Ovary (tissue), 3 donors: ENCODE measurements around the gene NHS.

ENCODE experiments used
- EP300 ChIP-seq: sonication (generic); formaldehyde crosslinking; IDR thresholded peaks from one replicate; pipeline ENCODE4 v1.6.1; 2017; ENCODE audit warnings: antibody characterized with exemption
- POLR2A ChIP-seq: fragments of 450-650 bp; IDR thresholded peaks from one replicate; pipeline ENCODE4 v1.6.1; 2017; ENCODE audit warnings: antibody characterized with exemption, mild to moderate bottlenecking, moderate library complexity
- TF ChIP-seq, protein P1 (sequence below), 3 donors: fragments of 450-650 bp in 2 of 3; fragments of 200-600 bp in 1 of 3; IDR thresholded peaks; one replicate each; pipeline versions ENCODE4 v1.5.1 to v1.8.0; 2016 to 2022; ENCODE audit warnings: antibody characterized with exemption in 3 of 3, mild to moderate bottlenecking in 1 of 3
- donor health status: DM: no; HTN: no; CAD: no.

- TF ChIP-seq, protein P1, sequence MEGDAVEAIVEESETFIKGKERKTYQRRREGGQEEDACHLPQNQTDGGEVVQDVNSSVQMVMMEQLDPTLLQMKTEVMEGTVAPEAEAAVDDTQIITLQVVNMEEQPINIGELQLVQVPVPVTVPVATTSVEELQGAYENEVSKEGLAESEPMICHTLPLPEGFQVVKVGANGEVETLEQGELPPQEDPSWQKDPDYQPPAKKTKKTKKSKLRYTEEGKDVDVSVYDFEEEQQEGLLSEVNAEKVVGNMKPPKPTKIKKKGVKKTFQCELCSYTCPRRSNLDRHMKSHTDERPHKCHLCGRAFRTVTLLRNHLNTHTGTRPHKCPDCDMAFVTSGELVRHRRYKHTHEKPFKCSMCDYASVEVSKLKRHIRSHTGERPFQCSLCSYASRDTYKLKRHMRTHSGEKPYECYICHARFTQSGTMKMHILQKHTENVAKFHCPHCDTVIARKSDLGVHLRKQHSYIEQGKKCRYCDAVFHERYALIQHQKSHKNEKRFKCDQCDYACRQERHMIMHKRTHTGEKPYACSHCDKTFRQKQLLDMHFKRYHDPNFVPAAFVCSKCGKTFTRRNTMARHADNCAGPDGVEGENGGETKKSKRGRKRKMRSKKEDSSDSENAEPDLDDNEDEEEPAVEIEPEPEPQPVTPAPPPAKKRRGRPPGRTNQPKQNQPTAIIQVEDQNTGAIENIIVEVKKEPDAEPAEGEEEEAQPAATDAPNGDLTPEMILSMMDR (IDR thresholded peaks at IDR 0.05) = no peak
- no peak for TF ChIP-seq EP300
- no peak for TF ChIP-seq POLR2A
These were observed 373.7 kb downstream of the NHS start for GRCh38 chrX:17748684-17749083.
